Endothelial cell (in vitro differentiated cells): ENCODE data around the gene MANSC1. TPM values are rescaled to one million over a fixed set of nuclear protein-coding genes. Genes with fewer than 3 reads are reported as not detected.
"Not testable (repeated sequence)": the region's sequence is repeated elsewhere in the genome, so short reads cannot be mapped to it uniquely, and the experiment has no call there.

ENCODE experiments used
- DNase-seq: peaks from one replicate; pipeline ENCODE4 v3.0.0; 2021; ENCODE audit warnings: low spot score
- H3K27ac Mint-ChIP-seq: one replicate; pipeline ENCODE4 v1.8.0; 2021; ENCODE audit warnings: mixed read lengths, inconsistent platforms; ENCODE audit not compliant: unreplicated experiment
- H3K27me3 Mint-ChIP-seq: one replicate; pipeline ENCODE4 v1.8.0; 2021; ENCODE audit warnings: mild to moderate bottlenecking, moderate library complexity, mixed read lengths, inconsistent platforms; ENCODE audit not compliant: unreplicated experiment
- H3K36me3 Mint-ChIP-seq: one replicate; pipeline ENCODE4 v1.8.0; 2021; ENCODE audit warnings: mild to moderate bottlenecking, low read depth, mixed read lengths, inconsistent platforms; ENCODE audit not compliant: unreplicated experiment
- H3K4me1 Mint-ChIP-seq: one replicate; pipeline ENCODE4 v1.8.0; 2021; ENCODE audit warnings: mild to moderate bottlenecking, mixed read lengths, inconsistent platforms; ENCODE audit not compliant: unreplicated experiment
- H3K4me3 Mint-ChIP-seq: one replicate; pipeline ENCODE4 v1.8.0; 2021; ENCODE audit warnings: mild to moderate bottlenecking, mixed read lengths, inconsistent platforms; ENCODE audit not compliant: unreplicated experiment
- H3K9me3 Mint-ChIP-seq: one replicate; pipeline ENCODE4 v1.8.0; 2021; ENCODE audit warnings: mixed read lengths, inconsistent platforms; ENCODE audit not compliant: unreplicated experiment
- total RNA-seq: library from RNA; stranded (reverse); fragmentation: NEBNext Ultra II Directional; extraction: Animal tissue kit (Norgen Biotek cat#: 25700); gene quantifications from one replicate; pipeline ENCODE4 v1.2.1, GENCODE V29; 2021; ENCODE audit not compliant: unreplicated experiment
- TF ChIP-seq, protein P1 (sequence below): fragments of 200-600 bp; sonication (generic); IDR thresholded peaks from one replicate; pipeline ENCODE4 v1.5.0; 2021; ENCODE audit warnings: antibody characterized with exemption; ENCODE audit not compliant: unreplicated experiment

MANSC1 gene
- total RNA-seq, 1 donor from 2014 or later: 21.7 TPM

GRCh38 chr12:12356896-12357718, 7.1 kb upstream of the MANSC1 start, which contains the start of gene BORCS5:
BORCS5 (plus strand) TSS chr12:12357078; CDS start chr12:12357452, 374 bp downstream.
- TF ChIP-seq, protein P1, sequence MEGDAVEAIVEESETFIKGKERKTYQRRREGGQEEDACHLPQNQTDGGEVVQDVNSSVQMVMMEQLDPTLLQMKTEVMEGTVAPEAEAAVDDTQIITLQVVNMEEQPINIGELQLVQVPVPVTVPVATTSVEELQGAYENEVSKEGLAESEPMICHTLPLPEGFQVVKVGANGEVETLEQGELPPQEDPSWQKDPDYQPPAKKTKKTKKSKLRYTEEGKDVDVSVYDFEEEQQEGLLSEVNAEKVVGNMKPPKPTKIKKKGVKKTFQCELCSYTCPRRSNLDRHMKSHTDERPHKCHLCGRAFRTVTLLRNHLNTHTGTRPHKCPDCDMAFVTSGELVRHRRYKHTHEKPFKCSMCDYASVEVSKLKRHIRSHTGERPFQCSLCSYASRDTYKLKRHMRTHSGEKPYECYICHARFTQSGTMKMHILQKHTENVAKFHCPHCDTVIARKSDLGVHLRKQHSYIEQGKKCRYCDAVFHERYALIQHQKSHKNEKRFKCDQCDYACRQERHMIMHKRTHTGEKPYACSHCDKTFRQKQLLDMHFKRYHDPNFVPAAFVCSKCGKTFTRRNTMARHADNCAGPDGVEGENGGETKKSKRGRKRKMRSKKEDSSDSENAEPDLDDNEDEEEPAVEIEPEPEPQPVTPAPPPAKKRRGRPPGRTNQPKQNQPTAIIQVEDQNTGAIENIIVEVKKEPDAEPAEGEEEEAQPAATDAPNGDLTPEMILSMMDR: no peak
- Mint-ChIP-seq H3K9me3 (no peaks in the 10 kb centered on the region), H3K27ac (peak within 1 kb of the TSS; percentile 80), H3K4me3 (peak within 1 kb of the TSS; percentile 96), H3K4me1 (peaks cover 21% of the 10 kb centered on the region), H3K27me3 (peaks cover 7% of the 10 kb centered on the region), H3K36me3 (no peaks in the 10 kb centered on the region)
- peak; percentile 90 for DNase-seq

GRCh38 chr12:12356467-12356895, 6.4 kb upstream of the MANSC1 start:
- H3K27ac Mint-ChIP-seq: no peak overlapping the region
- H3K36me3 Mint-ChIP-seq: no peaks in the 10 kb centered on the region
- TF ChIP-seq, protein P1: no peak
- peak overlapping the region; percentile 96 for H3K4me3 Mint-ChIP-seq
- no peak for DNase-seq
- peaks cover 21% of the 10 kb centered on the region for H3K4me1 Mint-ChIP-seq
- no peaks in the 10 kb centered on the region for H3K9me3 Mint-ChIP-seq
- H3K27me3 Mint-ChIP-seq: peaks cover 7% of the 10 kb centered on the region

DNA sequence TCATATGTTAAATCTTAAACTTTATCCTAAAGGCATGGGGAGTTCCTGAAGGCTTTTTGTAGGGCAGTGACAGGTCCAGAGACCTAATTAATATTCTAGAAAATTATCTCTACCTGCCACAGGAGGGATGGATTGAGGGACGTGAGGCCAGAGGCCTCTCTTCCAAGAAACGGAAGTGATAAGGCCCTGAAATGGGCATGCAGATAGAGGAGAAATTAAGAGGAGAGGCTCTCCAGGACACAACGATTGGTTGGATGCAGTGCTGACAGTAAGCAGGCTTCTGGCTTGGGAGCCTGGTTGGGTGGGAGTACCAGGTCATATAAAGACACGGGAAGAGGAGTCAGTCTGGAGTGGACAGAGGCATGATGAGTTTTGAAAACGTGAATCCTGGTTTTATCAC, 3.8 kb upstream of the MANSC1 start:
- Mint-ChIP-seq H3K4me1 (peaks cover 28% of the 10 kb centered on the region), H3K27me3 (peaks cover 7% of the 10 kb centered on the region), H3K9me3 (no peaks in the 10 kb centered on the region), H3K36me3 (no peaks in the 10 kb centered on the region), H3K4me3 (no peak overlapping the region), H3K27ac (peak overlapping the region; percentile 15)
- TF ChIP-seq, protein P1: no peak
- DNase-seq: no peak

DNA sequence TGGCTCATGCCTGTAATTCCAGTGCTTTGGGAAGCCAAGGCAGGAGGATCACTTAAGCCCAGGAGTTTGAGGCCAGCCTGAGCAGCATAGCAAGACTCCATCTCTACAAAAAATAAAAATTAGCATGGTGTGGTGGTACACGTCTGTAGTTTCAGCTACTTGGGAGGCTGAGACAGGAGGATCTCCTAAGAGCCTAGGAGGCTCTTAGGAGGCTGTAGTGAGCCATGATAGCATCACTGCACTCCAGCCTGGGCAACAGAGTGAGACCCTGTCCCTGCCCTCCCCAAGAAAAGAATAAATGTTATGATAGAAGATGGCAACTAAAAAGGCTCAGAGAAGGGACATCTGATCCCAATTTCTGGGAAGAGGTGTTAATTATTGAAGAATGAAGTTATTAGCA, 3.2 kb upstream of the MANSC1 start:
- no peak for DNase-seq
- Mint-ChIP-seq H3K27me3 (peaks cover 7% of the 10 kb centered on the region), H3K4me1 (peaks cover 26% of the 10 kb centered on the region), H3K27ac (peak overlapping the region; percentile 15), H3K4me3 (no peak overlapping the region), H3K9me3 (no peaks in the 10 kb centered on the region), H3K36me3 (no peaks in the 10 kb centered on the region)
- TF ChIP-seq, protein P1: no peak

DNA sequence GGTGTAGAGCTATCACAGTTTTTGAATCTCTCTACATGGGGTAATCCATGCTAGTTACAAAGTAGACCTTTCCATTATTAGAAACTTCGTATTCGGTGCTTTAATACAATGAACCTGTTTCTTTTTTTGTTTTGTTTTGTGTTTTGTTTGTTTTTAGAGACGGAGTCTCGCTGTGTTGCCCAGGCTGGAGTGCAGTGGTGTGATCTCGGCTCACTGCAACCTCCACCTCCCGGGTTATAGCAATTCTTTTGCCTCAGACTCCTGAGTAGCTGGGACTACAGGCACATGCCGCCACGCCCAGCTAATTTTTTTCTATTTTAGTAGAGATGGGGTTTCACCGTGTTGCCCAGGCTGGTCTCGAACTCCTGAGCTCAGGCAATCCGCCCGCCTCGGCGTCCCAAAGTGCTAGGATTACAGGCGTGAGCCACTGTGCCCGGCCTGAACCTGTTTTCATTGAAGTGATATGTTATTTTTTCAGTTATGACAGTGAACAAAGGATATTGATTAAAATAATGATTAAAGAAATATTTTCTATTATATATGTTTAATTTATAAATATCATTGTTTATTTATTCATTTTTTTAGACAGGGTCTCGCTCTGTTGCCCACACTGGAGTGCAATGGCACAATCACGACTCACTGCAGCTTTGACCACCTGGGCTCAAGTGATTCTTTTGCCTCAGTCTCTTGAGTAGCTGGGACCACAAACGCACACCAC, 1.6 kb upstream of the MANSC1 start:
- H3K4me3 Mint-ChIP-seq, DNase-seq, H3K27me3 Mint-ChIP-seq, H3K36me3 Mint-ChIP-seq, H3K9me3 Mint-ChIP-seq, H3K27ac Mint-ChIP-seq: not testable (repeated sequence)
- H3K4me1 Mint-ChIP-seq: peaks cover 16% of the 10 kb centered on the region
